Measurements from ENCODE around the gene ITSN2. TPM values are rescaled to one million over a fixed set of nuclear protein-coding genes. Genes with fewer than 3 reads are reported as not detected.

Gene ITSN2
- total and polyA plus RNA-seq, 4 donors, result 10.1 to 32.4 (median 21.6) TPM

- Histone ChIP-seq H3K36me3 (ENCODE audit: control insufficient read depth in 4 of 4, insufficient read depth in 3 of 4, low read depth in 1 of 4, low read length in 3 of 4) (peaks cover 0 to 1% (median 0%) of the 10 kb centered on the region in 4 donors), H3K9ac (ENCODE audit: low read depth in 1 of 2, low read length in 2 of 2) (no peak overlapping the region), H3K27me3 (ENCODE audit: control insufficient read depth in 4 of 4, insufficient read depth in 4 of 4, low read length in 3 of 4) (no peaks in the 10 kb centered on the region), H3K4me3 (ENCODE audit: low read depth in 1 of 3, low read length in 3 of 3) (no peak overlapping the region), H3K9me3 (ENCODE audit: control insufficient read depth in 4 of 4, low read length in 3 of 4) (no peaks in the 10 kb centered on the region), H3K4me1 (ENCODE audit: control insufficient read depth in 4 of 4, insufficient read depth in 4 of 4, low read length in 3 of 4) (peaks cover 5 to 12% (median 9%) of the 10 kb centered on the region in 4 donors), H3K27ac (ENCODE audit: low read depth in 1 of 2, low read length in 2 of 2) (no peak overlapping the region)
- no peak for TF ChIP-seq HNF4G (IDR thresholded peaks at IDR 0.05)
- 89% methylated on average over 11 of the region's 11 CpGs for WGBS
- DNase-seq (ENCODE audit: low spot score), result no peak
Observed at GRCh38 chr2:24330161-24330560, 30.2 kb downstream of the ITSN2 start.

DNA sequence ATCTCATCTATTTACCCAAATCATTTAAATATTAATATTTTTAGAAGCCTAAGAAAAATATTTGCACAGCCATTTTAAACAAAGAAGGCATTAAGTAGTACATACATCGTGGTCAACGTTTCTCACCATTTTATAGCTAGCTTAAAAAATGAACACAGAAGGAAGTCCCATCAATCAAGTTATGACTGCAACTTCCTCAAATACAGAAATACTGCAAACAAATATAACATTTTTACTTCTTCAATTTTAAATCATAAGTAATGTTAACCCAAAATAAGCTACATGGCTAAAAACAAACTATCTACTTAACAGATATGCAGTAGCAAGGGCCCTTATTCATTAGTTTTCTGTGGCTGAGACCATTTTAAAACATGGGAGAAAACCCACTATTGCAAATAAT lies 30.6 kb downstream of the ITSN2 start:
- Histone ChIP-seq H3K27ac (ENCODE audit: low read depth in 1 of 2, low read length in 2 of 2) (no peak overlapping the region), H3K9ac (ENCODE audit: low read depth in 1 of 2, low read length in 2 of 2) (no peak overlapping the region), H3K4me1 (ENCODE audit: control insufficient read depth in 4 of 4, insufficient read depth in 4 of 4, low read length in 3 of 4) (peaks cover 5 to 11% (median 9%) of the 10 kb centered on the region in 4 donors), H3K36me3 (ENCODE audit: control insufficient read depth in 4 of 4, insufficient read depth in 3 of 4, low read depth in 1 of 4, low read length in 3 of 4) (peaks cover 0 to 3% (median 0%) of the 10 kb centered on the region in 4 donors), H3K27me3 (ENCODE audit: control insufficient read depth in 4 of 4, insufficient read depth in 4 of 4, low read length in 3 of 4) (no peaks in the 10 kb centered on the region), H3K9me3 (ENCODE audit: control insufficient read depth in 4 of 4, low read length in 3 of 4) (no peaks in the 10 kb centered on the region), H3K4me3 (ENCODE audit: low read depth in 1 of 3, low read length in 3 of 3) (no peak overlapping the region)
- DNase-seq (ENCODE audit: low spot score), result no peak
- WGBS, result 65% methylated on average over 2 of the region's 2 CpGs
- TF ChIP-seq RXRA (IDR thresholded peaks at IDR 0.05), result no peak
- no peak for TF ChIP-seq EGR1 (IDR thresholded peaks at IDR 0.05; ENCODE audit: low read depth in 2 of 2)
- no peak for TF ChIP-seq NR2F2 (IDR thresholded peaks at IDR 0.05)
- TF ChIP-seq ATF3 (IDR thresholded peaks at IDR 0.05), result no peak
- no peak for TF ChIP-seq JUND (IDR thresholded peaks at IDR 0.05)
- TF ChIP-seq, protein P1, sequence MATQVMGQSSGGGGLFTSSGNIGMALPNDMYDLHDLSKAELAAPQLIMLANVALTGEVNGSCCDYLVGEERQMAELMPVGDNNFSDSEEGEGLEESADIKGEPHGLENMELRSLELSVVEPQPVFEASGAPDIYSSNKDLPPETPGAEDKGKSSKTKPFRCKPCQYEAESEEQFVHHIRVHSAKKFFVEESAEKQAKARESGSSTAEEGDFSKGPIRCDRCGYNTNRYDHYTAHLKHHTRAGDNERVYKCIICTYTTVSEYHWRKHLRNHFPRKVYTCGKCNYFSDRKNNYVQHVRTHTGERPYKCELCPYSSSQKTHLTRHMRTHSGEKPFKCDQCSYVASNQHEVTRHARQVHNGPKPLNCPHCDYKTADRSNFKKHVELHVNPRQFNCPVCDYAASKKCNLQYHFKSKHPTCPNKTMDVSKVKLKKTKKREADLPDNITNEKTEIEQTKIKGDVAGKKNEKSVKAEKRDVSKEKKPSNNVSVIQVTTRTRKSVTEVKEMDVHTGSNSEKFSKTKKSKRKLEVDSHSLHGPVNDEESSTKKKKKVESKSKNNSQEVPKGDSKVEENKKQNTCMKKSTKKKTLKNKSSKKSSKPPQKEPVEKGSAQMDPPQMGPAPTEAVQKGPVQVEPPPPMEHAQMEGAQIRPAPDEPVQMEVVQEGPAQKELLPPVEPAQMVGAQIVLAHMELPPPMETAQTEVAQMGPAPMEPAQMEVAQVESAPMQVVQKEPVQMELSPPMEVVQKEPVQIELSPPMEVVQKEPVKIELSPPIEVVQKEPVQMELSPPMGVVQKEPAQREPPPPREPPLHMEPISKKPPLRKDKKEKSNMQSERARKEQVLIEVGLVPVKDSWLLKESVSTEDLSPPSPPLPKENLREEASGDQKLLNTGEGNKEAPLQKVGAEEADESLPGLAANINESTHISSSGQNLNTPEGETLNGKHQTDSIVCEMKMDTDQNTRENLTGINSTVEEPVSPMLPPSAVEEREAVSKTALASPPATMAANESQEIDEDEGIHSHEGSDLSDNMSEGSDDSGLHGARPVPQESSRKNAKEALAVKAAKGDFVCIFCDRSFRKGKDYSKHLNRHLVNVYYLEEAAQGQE (IDR thresholded peaks at IDR 0.05), result no peak
- no peak for TF ChIP-seq FOXA2 (IDR thresholded peaks at IDR 0.05)
- TF ChIP-seq HNF4G (IDR thresholded peaks at IDR 0.05), result no peak

GRCh38 chr2:24328010-24328409 lies 32.3 kb downstream of the ITSN2 start:
- H3K4me1 ChIP-seq (ENCODE audit: control insufficient read depth in 4 of 4, insufficient read depth in 4 of 4, low read length in 3 of 4), result peaks cover 0 to 5% (median 1%) of the 10 kb centered on the region in 4 donors
- H3K27me3 ChIP-seq (ENCODE audit: control insufficient read depth in 4 of 4, insufficient read depth in 4 of 4, low read length in 3 of 4), result no peaks in the 10 kb centered on the region
- H3K9ac ChIP-seq (ENCODE audit: low read depth in 1 of 2, low read length in 2 of 2), result no peak overlapping the region
- no peaks in the 10 kb centered on the region for H3K9me3 ChIP-seq (ENCODE audit: control insufficient read depth in 4 of 4, low read length in 3 of 4)
- H3K4me3 ChIP-seq (ENCODE audit: low read depth in 1 of 3, low read length in 3 of 3), result no peak overlapping the region
- no peak for DNase-seq (ENCODE audit: low spot score)
- WGBS, result 66% methylated on average over 3 of the region's 3 CpGs
- TF ChIP-seq CTCF (IDR thresholded peaks at IDR 0.05; ENCODE audit: low read depth, low read length, missing input control), result no peak
- TF ChIP-seq NR2F2 (IDR thresholded peaks at IDR 0.05), result no peak
- TF ChIP-seq, protein P1 (IDR thresholded peaks at IDR 0.05), result no peak
- TF ChIP-seq FOXA1 (IDR thresholded peaks at IDR 0.05), result no peak
- TF ChIP-seq, protein P2, sequence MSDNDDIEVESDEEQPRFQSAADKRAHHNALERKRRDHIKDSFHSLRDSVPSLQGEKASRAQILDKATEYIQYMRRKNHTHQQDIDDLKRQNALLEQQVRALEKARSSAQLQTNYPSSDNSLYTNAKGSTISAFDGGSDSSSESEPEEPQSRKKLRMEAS (IDR thresholded peaks at IDR 0.05), result no peak
- no peak for TF ChIP-seq SP1 (IDR thresholded peaks at IDR 0.05)
- no peak for TF ChIP-seq YY1 (IDR thresholded peaks at IDR 0.05)
- TF ChIP-seq RXRA (IDR thresholded peaks at IDR 0.05), result no peak
- TF ChIP-seq JUND (IDR thresholded peaks at IDR 0.05), result no peak
- peaks cover 0 to 3% (median 0%) of the 10 kb centered on the region in 4 donors for H3K36me3 ChIP-seq (ENCODE audit: control insufficient read depth in 4 of 4, insufficient read depth in 3 of 4, low read depth in 1 of 4, low read length in 3 of 4)
- no peak overlapping the region for H3K27ac ChIP-seq (ENCODE audit: low read depth in 1 of 2, low read length in 2 of 2)
